Left cardiac atrium (tissue), 4 donors: ENCODE measurements around the gene EIF4B. TPM values are rescaled to one million over a fixed set of nuclear protein-coding genes. Genes with fewer than 3 reads are reported as not detected.
A peak's percentile ranks its signal among the peaks of the same experiment; 100 is the strongest.

Experiments
- ATAC-seq, 2 donors: fragments of 200-7000 bp; cut with Tn5 transposase; one replicate each; pipeline ENCODE4 v1.9.1; 2020; ENCODE audit warnings: mild to moderate bottlenecking in 2 of 2, moderate library complexity in 2 of 2
- DNase-seq: peaks from one replicate; pipeline ENCODE4 v3.0.0-alpha.2; 2020
- intact Hi-C, 2 donors: fragments of 100-400 bp; cut with DNase I; formaldehyde crosslinking; loops; one replicate each; pipeline versions ENCODE4 v1.14.1 to v1.15.1; 2022 to 2023
- total RNA-seq, 2 donors: library from RNA; stranded (reverse); fragmentation: NEBNext Ultra II Directional; extraction: Animal tissue kit (Norgen Biotek cat#: 25700); gene quantifications; one replicate each; pipeline ENCODE4 v1.2.1, GENCODE V29; 2021
- donor health status: DM: no; HTN: yes; CAD: no.
- donor health status: DM: no; HTN: yes; CAD: no; lungs with severe emphysema.
- donor health status: DM: yes; HTN: yes; CAD: no.
- donor health status: Dilated cardiomyopathy.

EIF4B gene
- total RNA-seq, 2 donors from 2014 or later = 332 to 341 TPM

GRCh38 chr12:53054112-53054878 is 48.0 kb downstream of the EIF4B start:
- DNase-seq (peak; percentile 94), ATAC-seq (peak; percentile 73)
- intact Hi-C loops = no loop called here

GRCh38 chr12:53055471-53056266 is 49.4 kb downstream of the EIF4B start:
- intact Hi-C loops = no loop called here
- DNase-seq (no peak), ATAC-seq (no peak)

- intact Hi-C loops = no loop called here
- ATAC-seq (no peak), DNase-seq (no peak)
Observed at GRCh38 chr12:53056296-53056695, 50.0 kb downstream of the EIF4B start.

- intact Hi-C loops = no loop called here
- DNase-seq (no peak), ATAC-seq (no peak)
Observed at GRCh38 chr12:53056901-53057300, 50.6 kb downstream of the EIF4B start.

GRCh38 chr12:53057816-53058500 is 51.7 kb downstream of the EIF4B start:
- intact Hi-C loops = no loop called here
- DNase-seq (no peak), ATAC-seq (no peak)

- intact Hi-C loops = no loop called here
- ATAC-seq (no peak), DNase-seq (no peak)
Observed at GRCh38 chr12:53058674-53059433, 52.6 kb downstream of the EIF4B start.

- no peak for DNase-seq
- ATAC-seq = no peak
- intact Hi-C loops = loop anchor here in 1 of 2 donors (10.0 kb wide), 1 partner anchor 235 kb away; the partner anchor contains the start of genes MYG1 and PFDN5
Observed at GRCh38 chr12:53059434-53060063, 53.3 kb downstream of the EIF4B start.

- intact Hi-C loops = loop anchor here in 1 of 2 donors (10.0 kb wide), 1 partner anchor 235 kb away; the partner anchor contains the start of genes MYG1 and PFDN5
Observed at GRCh38 chr12:53060064-53060720, 53.9 kb downstream of the EIF4B start.

GRCh38 chr12:53060721-53061276 is 54.5 kb downstream of the EIF4B start:
- no peak for DNase-seq
- no peak for ATAC-seq
- intact Hi-C loops = loop anchor here in 1 of 2 donors (10.0 kb wide), 1 partner anchor 234 kb away; the partner anchor contains the start of genes MYG1 and PFDN5

More at GRCh38 chr12:53060064-53060720, 53.9 kb downstream of the EIF4B start:
- no peak for DNase-seq
- ATAC-seq = no peak

GRCh38 chr12:53061404-53062010 is 55.3 kb downstream of the EIF4B start:
- DNase-seq (no peak), ATAC-seq (no peak)
- intact Hi-C loops = loop anchor here in 1 of 2 donors (10.0 kb wide), 1 partner anchor 233 kb away; the partner anchor contains the start of genes MYG1 and PFDN5

- intact Hi-C loops = loop anchor here in 1 of 2 donors (10.0 kb wide), 1 partner anchor 233 kb away; the partner anchor contains the start of genes MYG1 and PFDN5
- DNase-seq (no peak), ATAC-seq (no peak)
Observed at GRCh38 chr12:53062011-53062961, 56.0 kb downstream of the EIF4B start.

GRCh38 chr12:53062977-53063707 is 56.9 kb downstream of the EIF4B start:
- intact Hi-C loops = loop anchor here in 1 of 2 donors (10.0 kb wide), 1 partner anchor 232 kb away; the partner anchor contains the start of genes MYG1 and PFDN5
- ATAC-seq (no peak), DNase-seq (no peak)

GRCh38 chr12:53063708-53064612 is 57.7 kb downstream of the EIF4B start:
- ATAC-seq (peak; percentile 8 to 41), DNase-seq (peak; percentile 72)
- intact Hi-C loops = loop anchor here in 1 of 2 donors (10.0 kb wide), 1 partner anchor 231 kb away; the partner anchor contains the start of genes MYG1 and PFDN5
